GM19351 (cell line): ENCODE results near the gene KLHL35.
A peak's percentile ranks its signal among the peaks of the same experiment; 100 is the strongest.

ENCODE experiments used
- ATAC-seq: cut with Tn5 transposase; IDR thresholded peaks from one replicate; pipeline ENCODE4 v1.9.1; 2021; ENCODE audit warnings: mild to moderate bottlenecking, moderate library complexity; ENCODE audit not compliant: unreplicated experiment

KLHL35 gene, protein sequence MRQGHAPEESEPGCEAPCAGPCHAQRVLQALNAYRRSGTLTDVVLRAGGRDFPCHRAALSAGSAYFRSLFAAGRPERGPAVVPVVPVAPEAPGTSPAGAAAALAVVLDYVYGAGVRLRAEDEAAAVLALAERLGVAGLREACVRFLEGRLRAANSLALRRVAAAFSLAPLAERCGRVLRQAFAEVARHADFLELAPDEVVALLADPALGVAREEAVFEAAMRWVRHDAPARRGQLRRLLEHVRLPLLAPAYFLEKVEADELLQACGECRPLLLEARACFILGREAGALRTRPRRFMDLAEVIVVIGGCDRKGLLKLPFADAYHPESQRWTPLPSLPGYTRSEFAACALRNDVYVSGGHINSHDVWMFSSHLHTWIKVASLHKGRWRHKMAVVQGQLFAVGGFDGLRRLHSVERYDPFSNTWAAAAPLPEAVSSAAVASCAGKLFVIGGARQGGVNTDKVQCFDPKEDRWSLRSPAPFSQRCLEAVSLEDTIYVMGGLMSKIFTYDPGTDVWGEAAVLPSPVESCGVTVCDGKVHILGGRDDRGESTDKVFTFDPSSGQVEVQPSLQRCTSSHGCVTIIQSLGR

DNA sequence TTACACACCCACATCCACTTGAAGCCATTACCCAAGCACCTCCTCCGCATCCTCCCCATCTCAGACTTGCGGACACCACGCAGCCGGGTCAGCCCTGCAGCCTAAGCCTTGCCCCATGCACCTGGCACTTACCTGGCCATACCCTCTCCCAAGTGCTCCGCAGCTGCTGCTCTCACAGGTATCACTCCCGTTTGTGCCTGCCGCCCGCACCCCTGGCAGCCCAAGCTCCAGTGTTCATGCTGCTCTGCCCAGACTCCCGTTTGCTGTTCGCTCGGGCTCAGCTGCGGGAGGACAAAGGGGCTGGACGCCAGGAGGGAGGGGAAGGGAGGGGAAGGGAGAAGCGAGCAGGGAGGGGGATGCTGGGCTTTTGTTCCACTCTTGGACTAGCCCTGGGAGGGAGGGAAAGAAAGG, at the start of gene KLHL35:
Gene KLHL35, minus strand, starts transcription at position 293 of the 411 bp plus-strand sequence. CDS start 2,574 bp downstream, outside the sequence.
- ATAC-seq: no peak

DNA sequence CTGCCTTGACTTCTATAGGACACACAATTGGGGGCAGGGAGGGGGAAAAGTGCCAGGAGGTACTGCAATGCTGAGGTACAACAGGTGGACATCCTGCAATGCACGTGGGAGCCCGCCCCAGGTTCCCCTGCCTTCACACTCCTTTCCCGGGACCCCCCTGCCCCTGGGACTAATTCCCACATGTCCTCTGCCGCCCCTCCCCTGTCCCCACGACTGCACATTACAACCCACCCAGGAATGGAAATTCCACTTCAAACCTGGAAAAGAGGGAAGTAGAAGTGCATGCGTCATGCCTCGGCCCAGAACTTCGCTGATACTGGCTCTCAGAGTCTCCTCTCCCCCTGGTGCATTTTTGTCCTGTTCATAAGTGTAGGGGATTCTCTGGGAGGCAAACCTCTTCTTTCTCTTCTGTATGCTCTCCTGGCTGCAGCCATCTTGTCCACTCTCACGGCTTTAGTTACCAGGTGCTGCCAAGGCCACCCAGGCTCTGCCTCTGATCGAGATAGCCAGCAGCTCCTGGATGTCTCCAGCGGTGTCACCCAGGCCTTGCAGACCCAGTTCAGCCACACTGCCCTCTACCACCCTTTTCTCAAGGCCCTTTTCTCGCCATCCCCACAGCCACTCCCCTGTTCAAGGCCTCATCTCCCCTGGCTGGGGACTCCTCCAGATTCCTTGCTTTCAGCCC, 49.1 kb upstream of the KLHL35 start:
- no peak for ATAC-seq

DNA sequence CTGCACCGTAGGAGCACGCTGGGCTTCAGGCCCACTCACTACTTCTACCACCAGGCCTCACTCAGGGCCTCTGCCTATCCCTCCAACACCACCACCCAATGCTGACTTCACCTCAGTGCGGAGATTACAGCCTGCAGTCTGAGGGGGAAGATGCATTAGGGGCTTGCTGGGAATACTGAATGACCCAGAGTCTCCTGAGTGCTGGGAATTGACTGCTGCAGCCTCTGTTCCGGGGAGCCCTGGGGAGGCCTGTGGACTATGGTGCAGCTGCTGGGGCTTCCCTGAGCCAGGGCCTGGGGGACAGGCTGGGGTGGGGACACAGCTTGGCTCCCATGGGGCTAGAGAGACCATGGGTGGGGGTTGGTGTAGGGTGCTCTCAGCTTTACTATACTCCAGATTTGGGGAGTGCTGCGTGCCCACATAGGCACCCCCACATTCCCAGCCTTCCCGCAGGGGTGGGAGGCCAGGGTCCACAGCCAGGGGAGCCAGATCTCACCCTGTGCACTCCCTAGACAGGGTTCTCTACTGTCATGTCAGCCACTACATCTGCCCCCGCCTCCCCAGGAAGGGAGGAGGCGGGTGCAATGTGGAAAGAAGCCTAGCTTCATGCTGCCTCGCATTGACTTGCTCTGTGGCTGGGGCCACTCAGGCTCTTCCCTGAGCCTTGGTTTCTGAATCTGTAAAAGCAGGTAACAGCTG, 48.4 kb upstream of the KLHL35 start:
- ATAC-seq: no peak

DNA sequence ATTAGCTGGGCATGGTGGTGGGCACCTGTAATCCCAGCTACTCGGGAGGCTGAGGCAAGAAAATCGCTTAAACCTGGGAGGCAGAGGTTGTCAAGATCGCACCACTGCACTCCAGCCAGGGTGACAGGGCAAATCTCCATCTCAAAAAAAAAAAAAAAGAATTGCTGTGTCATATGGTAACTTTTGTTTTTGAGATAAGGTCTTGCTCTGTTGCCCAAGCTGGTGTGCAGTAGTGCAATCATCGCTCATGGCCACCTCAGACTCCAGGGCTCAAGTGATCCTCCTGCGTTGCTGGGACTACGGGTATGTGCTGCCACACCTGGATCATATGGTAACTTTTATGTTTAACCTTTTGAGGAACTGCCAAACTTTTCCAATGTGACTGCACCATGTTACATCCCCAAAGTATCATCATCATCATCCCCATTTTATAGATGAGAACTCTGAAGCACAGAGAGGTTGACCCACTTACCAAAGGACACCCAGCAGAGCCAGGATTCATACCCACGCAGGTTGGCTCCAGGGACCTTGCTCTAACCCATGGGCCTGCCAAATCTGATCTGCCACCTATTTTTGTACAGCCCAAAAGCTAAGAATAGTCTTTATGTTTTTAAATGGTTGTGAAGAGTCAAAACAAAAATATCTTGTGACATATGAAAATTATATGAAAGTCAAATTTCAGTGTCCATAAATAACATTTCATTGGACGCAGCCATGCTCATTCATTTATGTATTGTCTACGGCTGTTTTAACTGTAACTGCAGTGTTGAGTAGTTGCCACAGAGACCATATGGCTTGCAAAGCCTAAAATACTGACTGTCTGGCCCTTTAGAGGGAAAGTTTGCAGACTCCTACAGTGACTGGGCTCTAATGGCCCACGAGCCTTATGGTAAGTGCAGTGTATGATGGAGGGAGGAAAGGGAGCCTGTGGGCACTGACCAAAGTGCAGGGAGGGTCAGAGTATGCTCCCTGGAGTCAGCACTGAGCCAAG, 47.5 kb upstream of the KLHL35 start:
- no peak for ATAC-seq

DNA sequence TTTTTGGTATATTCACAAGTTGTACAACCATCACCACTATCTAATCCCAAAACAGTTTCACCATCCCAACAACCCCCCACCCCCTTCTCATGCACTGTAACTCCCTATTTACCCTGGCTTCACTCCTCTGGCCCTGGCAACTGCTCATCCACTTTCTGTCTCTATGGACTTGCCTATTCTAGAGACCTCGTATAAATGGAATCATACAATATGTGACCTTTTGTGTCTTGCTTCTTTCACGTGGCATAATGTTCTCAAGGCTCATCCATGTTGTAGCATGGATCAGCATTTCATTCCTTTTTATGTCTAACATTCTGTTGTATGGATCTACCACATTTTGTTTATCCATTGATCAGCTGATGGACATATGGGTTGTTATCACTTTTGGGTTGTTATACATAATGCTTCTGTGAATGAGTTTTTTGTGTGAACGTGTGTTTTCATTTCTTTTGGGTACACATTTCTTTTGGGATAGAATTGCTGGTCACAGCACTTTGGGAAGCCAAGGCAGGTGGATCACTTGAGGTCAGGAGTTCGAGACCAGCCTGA, 46.7 kb upstream of the KLHL35 start:
- no peak for ATAC-seq

DNA sequence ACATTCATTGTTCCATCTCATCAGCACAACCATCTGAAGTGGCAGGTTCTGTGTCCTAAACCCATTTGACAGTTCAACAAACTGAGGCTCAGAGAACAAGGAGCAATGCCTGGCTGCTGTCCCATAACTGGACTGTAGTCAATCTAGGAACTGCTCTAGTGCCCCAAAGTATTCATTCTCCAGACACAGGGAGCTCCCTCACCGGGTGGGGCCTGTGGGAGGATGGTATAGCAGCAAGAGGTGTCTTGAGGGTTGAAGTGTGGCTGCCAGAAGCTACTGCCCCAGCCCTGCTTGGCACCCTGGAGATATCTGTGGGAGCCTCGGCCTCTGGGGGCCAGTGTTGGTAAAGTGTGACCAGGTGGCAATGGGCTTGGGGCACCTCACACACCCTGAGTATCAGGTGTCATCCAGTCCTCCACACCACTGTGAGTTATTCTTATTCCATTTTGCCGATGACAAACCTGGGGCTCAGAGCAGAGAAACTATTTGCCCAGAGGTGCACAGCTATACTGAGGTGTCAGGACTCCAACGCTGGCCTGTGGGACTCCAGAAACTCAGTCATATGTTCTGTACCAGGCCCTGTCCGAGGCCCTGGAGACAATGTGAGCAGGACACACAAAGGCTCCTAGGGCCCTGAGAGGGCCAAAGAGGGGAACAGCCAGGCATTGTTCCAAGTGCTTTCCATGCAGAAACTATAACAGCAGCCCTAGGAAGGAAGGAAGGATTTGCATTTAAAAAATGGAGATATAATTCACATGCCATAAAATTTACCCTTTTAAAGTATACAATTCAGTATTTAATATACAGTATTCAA, 46.0 kb upstream of the KLHL35 start:
- ATAC-seq: no peak

DNA sequence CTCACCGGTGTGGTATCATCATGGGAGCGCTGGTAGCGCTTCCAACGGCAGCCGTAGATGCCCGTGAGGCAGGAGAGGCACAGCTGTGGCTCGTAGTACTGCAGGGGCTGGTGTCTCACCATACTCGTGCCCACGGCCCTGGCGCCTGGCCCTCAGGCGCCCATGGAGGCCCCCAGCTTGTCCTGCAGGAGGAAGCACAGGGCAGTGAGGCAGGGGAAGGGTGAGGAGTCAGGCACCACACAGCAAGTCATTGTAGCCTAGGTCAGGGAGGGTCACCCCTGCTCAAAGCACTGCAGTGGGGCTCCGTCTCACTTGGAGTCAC, 44.6 kb upstream of the KLHL35 start:
- no peak for ATAC-seq

DNA sequence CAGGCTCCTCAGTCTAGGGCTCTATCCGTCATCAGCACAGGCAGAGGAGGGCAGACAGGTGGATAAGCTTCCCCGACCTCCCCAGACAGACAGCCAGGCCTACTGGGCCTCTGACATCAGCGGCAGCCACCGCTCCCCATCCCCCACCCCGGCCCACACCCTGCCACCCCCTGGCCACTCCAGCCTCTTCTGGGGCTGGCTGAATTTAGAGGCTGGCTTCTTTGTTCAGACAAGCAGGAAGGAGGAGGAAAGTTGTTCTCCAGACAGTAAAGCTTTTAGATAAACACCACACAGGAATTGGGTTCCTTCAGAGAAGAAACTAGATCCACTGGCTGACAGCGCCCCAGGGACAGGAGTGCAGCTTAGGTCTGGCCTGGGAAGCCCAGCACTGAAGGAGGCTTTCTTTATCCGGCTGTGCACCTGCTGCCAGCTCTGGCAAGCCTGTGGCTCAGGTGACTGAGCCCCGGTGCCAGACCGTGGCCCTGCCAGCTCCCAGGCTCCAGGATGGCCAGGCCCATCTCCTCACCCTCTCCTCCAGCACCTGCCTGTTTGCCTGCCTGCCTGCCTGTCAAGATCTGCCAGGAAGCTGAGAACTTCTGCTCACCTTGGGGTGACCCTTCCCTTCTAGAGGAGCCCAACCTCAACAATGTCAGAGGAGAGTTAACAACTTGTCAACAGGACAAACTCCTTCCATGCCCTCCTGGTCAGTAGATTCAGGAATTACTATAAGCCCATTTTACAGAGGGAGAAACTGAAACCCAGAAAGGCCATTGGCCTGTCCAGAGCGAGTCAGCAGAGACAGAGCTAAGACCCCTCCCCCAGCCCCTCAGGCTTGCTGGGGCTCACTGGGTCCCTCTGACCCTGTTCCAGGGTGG, 44.0 kb upstream of the KLHL35 start:
- no peak for ATAC-seq

DNA sequence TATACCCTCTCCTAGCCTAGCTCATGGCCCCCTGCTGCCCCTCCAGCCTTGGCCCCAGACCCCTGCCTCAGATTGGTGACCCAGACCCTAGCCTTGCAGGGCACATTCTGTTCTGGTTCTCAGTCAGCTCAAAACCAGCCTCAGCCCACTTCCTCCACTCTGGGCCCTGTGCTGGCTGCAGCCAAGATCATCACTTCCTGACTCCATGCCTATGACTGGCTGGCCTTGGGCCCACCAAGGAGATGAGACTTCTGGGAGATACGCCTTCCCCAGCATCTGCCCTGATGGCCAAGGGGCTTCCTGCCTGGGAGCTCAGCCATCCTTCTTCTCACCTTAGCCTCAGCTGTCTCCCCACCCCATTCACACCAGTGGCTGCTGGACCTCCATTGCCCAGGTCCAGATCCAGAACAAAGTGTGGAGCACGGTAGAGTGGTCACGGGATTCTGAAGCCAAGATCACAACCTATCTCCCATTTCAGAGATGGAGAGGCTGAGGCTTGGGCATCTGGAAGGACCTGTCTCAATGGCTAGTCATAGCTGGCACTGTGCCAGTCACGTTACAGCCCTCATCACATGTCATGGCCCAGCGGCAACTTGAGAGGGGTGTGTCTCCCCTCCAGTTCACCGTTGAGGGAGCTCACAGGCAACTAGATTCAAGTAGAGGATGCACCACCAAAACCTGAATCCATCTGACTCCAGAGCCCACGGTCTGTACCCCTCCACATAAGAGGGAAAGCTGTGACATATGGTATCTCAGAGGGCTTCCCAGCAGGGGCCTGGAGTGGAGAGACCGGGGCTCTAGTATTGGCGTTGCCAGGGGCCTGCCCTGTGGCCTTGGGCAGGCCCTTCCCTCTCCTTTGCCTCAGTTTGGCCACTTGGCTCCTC, 43.0 kb upstream of the KLHL35 start:
- ATAC-seq: peak; percentile 20

DNA sequence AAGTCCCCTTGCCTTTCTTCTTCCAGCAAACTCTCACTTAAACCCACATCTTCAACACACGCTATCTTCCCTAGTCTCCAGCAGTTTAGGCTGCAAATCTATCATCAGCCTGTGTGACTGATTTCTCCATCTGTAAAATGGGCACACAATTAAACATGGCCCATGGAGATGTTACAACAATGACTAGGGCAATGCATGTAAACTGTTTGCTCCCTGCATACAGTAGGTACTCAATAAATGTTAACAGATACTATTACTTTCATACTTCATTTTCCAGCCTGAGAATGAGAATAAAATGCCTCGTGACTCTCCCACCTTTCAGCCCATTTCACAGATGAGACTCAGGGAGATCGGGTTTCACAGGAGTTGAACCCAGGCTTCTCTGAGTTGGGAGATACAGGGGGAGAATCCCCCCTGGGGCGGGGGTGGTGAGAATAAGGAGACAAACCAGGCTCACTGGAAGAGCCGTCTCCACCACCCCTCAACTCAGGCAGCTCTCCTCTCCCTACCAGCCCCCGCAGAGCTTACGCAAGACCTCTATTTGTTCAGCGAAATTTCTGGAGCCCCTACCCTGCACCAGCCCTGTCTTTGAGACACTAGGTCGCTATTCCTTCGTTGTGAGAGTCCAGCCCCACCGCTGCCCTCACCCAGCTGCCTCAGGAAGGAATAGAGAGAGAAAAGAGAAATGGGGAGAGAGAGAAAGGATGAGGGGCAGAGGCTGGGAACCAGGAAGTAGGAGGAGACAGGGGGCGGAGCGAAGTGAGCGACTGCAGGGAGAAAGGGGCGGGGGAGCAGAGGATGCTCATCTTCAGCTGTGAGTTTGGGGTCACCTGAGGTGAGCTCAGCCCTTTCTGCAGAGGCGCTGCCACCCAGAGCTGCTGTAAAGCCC, 42.1 kb upstream of the KLHL35 start:
- peak; percentile 55 for ATAC-seq

DNA sequence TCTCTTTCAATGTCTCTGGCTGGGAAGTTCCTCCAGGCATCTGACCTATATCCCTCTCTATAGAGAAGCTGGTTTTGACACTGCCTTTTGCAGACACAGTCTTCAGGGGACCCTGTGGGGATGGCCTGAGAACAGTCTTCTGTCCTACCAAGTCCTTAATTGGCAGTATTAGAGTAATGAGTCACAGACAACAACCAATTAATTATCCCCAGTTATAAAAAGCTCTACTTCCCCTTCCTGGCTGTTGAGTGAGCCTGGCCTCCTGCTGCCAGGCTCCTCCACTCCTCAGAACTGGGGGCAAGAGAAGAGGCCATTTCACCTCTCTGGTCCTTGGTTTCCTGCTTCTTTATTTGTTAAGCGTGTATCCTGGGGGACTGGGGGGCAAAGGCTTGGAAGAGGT, 41.2 kb upstream of the KLHL35 start:
- ATAC-seq: no peak

DNA sequence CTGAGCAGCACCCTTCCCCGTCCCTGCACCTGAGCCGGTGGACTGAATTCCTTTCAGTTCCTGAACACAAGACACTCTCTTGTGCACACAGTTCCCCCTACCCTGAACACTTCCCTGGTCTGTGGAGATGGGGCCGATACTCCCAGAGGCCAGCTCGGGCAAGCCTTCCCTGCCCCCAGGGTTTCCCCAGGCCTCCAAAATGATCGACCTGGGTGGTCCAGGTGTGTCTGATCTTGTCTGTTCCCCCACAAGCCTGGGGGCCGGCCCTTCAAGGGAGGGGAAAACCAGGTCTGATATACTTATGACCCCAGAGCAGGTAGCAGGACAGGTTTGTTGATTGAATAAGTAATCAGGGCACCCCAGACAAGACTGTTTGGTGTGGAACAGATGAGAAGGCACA, 40.7 kb upstream of the KLHL35 start:
- no peak for ATAC-seq

DNA sequence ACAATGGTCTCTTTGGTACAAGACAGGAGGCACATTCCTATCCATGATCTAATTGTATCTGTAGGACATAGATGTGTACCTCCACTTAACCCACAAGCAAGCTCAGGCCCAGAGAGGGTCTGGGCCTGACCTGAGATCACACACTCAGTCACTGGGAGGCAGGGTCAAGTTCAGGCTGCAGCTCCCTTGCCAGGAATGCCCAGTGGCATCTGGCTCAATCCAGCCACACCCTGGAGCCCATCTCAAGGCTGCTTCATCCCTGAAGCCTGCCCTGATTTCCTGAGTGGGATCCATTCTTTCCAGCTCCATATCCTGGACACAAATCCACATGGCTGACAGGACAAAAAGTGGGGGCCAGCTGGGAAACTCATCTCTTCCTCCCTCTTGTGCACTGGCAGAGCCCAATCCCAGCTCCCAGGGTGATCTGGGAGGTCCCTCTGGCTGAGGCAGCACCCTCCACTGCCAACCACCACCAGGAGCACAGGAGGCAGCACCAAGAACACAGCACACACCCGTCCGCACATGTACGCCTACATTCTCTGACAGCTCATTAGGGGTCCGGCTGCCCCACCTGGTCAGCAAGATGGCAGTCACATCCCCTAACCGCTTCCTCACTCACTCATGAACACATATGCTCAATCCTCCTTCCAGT, 39.2 kb upstream of the KLHL35 start:
- no peak for ATAC-seq

DNA sequence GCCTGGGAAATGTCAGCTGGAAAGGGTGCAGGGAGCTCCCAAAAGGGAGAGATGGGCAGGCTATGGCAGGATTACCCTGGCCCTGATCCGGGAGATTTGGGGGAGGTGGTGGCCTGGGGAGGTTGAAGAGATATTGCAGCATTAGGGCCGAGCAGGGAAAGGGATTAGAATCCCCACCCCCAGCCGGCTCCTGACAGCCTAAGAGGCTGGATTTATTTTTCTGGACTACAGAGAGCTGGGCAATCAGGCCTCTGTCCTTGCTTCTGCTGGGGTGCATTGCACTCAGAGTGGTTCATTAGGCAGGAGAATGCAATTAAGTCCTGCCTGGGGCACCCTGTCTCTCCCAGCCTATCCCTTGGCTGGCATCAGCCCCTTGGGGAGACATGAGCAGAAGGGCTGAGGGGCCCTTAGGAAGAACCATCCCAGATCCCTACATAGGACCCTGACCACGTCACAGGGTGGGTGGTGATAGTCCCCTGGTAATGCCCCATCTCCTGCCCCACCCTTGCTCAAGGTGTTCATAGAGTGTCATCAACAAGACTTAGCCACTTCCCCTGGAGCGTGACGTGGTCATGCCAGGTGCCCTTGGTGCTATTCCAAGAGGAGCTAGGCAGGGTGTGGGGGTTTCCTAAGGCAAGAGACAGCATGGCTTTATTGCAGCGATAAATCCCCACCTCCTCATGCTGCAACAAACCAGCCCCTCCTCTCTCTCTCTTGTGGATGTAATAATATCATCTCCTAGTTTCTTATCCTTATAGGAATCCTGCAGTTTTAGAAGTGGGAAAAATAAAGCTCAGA, 38.4 kb upstream of the KLHL35 start:
- ATAC-seq: no peak

DNA sequence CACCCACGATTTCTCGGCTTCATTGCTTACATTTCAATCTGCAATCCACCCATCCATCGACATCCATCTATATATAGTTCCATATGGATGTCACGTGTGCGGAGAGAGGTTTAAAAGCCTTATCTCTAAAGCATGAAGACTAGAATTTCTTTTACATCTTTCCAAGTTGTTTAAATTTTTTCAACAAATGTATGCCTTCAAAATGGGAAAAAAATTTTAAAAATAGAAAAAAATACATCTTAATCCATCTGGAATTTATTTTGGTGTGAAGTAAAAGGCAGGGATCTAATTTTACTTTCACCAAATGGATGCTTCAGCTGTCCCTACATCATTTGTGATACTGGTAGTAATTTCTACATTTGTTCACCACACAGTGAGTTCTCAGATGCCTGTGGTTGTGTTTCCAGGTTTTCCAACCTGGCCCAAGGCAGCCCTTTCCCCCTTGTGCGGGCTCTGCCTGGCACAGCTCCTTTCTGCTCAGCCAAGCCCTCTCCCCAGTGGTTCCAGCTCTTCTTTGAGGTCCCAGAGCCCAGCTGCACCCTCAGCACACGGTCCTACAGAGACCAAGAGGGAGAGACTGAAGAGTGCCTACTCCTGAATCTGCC, 37.6 kb upstream of the KLHL35 start:
- no peak for ATAC-seq
